ENCODE measurements around the gene UCN2. TPM values are rescaled to one million over a fixed set of nuclear protein-coding genes. Genes with fewer than 3 reads are reported as not detected.

The UCN2 gene
- total and polyA plus RNA-seq, 2 donors from 2014 or later = not detected

DNA sequence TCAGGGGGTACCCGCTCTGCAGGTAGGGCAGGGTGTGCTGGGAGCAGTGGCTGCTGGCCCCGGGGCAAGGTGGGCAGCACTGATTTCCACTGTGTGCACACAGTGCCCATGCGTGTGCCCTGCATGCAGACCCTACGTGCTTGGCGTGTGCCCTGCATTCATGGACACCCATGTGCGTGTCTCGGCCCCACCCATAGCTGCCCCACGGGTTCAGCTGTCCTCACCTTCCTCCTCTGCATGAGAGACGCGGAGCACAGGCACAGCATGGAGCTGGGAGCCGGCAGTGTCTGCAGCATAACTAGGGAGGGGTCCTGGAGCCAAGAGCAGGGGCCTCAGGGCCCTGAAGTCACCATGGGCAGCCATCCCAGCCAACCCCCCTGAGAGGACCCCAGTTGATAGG is 1.6 kb upstream of the UCN2 start:
- no peak for FAIRE-seq
- Histone ChIP-seq H3K27ac (ENCODE audit: low read depth in 2 of 2, low read length in 2 of 2) (no peak overlapping the region), H3K4me1 (ENCODE audit: control insufficient read depth in 2 of 3, insufficient read depth in 2 of 3, low read depth in 1 of 3, low read length in 3 of 3) (peaks cover 0 to 12% (median 2%) of the 10 kb centered on the region in 3 donors), H3K36me3 (ENCODE audit: control insufficient read depth in 2 of 3, insufficient read depth in 3 of 3, low read length in 3 of 3) (no peaks in the 10 kb centered on the region), H3K9ac (ENCODE audit: low read length in 3 of 3) (no peak overlapping the region), H3K4me3 (ENCODE audit: low read length in 3 of 3) (no peak overlapping the region), H3K9me3 (ENCODE audit: control insufficient read depth in 2 of 3, insufficient read depth in 1 of 3, low read length in 3 of 3) (no peaks in the 10 kb centered on the region), H3K27me3 (ENCODE audit: control insufficient read depth, insufficient read depth, low read length) (no peaks in the 10 kb centered on the region)
- intact Hi-C loops (cut with DNase I) = no loop called here
- TF ChIP-seq, protein P1, sequence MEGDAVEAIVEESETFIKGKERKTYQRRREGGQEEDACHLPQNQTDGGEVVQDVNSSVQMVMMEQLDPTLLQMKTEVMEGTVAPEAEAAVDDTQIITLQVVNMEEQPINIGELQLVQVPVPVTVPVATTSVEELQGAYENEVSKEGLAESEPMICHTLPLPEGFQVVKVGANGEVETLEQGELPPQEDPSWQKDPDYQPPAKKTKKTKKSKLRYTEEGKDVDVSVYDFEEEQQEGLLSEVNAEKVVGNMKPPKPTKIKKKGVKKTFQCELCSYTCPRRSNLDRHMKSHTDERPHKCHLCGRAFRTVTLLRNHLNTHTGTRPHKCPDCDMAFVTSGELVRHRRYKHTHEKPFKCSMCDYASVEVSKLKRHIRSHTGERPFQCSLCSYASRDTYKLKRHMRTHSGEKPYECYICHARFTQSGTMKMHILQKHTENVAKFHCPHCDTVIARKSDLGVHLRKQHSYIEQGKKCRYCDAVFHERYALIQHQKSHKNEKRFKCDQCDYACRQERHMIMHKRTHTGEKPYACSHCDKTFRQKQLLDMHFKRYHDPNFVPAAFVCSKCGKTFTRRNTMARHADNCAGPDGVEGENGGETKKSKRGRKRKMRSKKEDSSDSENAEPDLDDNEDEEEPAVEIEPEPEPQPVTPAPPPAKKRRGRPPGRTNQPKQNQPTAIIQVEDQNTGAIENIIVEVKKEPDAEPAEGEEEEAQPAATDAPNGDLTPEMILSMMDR (IDR thresholded peaks at IDR 0.05; ENCODE audit: borderline replicate concordance, extremely low read depth, insufficient read depth) = no peak
- no peak for DNase-seq

DNA sequence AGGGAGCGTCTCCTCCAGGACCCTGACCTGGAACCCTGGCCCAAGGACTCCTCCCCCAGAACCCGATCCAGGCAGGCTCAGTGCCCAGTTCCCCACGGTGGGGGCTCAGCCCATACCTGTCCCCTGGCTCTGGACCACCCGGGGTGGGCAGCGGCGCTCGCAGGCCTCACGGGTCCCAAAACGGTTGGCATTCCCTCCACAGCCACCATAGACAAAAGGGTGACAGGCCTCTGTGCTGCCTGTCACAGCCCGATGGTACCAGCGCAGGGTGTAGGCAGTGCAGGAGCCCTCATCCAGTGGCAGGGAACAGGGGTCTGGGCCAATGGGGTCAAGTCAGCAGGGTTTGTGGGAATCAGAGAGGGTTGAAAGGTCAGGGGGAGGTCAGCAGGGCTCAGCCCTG is 1.1 kb upstream of the UCN2 start:
- no peaks in the 10 kb centered on the region for H3K27me3 ChIP-seq (ENCODE audit: control insufficient read depth, insufficient read depth, low read length)
- H3K27ac ChIP-seq (ENCODE audit: low read depth in 2 of 2, low read length in 2 of 2) = no peak overlapping the region
- no peak for FAIRE-seq
- H3K4me1 ChIP-seq (ENCODE audit: control insufficient read depth in 2 of 3, insufficient read depth in 2 of 3, low read depth in 1 of 3, low read length in 3 of 3) = peaks cover 0 to 17% (median 2%) of the 10 kb centered on the region in 3 donors
- no peaks in the 10 kb centered on the region for H3K36me3 ChIP-seq (ENCODE audit: control insufficient read depth in 2 of 3, insufficient read depth in 3 of 3, low read length in 3 of 3)
- intact Hi-C loops (cut with DNase I) = no loop called here
- no peak overlapping the region for H3K9ac ChIP-seq (ENCODE audit: low read length in 3 of 3)
- no peak for DNase-seq
- TF ChIP-seq, protein P1 (IDR thresholded peaks at IDR 0.05; ENCODE audit: borderline replicate concordance, extremely low read depth, insufficient read depth) = no peak
- H3K4me3 ChIP-seq (ENCODE audit: low read length in 3 of 3) = no peak overlapping the region
- no peaks in the 10 kb centered on the region for H3K9me3 ChIP-seq (ENCODE audit: control insufficient read depth in 2 of 3, insufficient read depth in 1 of 3, low read length in 3 of 3)

DNA sequence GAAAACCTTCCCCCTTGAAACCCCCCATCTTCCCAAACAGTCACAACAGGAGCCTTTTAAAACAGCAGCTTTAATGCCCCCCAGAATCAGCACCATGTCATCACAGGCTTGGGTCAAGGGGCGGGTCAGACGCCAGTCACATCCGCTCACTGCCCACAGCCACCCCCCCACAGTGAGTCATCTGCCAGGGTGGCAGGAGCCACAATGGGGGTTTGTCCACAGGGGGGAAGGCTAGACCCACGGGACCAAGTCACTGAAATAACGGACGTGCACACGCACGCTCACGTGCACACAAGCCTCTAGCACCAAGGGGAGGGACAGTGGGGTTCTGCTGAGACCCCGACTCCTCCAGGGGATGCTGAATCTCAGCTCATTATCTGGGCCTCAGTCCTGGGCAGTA is 441 bp upstream of the UCN2 start:
- Histone ChIP-seq H3K9me3 (ENCODE audit: control insufficient read depth in 2 of 3, insufficient read depth in 1 of 3, low read length in 3 of 3) (no peaks in the 10 kb centered on the region), H3K36me3 (ENCODE audit: control insufficient read depth in 2 of 3, insufficient read depth in 3 of 3, low read length in 3 of 3) (no peaks in the 10 kb centered on the region), H3K9ac (ENCODE audit: low read length in 3 of 3) (no peak overlapping the region), H3K27ac (ENCODE audit: low read depth in 2 of 2, low read length in 2 of 2) (no peak overlapping the region), H3K27me3 (ENCODE audit: control insufficient read depth, insufficient read depth, low read length) (no peaks in the 10 kb centered on the region), H3K4me3 (ENCODE audit: low read length in 3 of 3) (no peak overlapping the region), H3K4me1 (ENCODE audit: control insufficient read depth in 2 of 3, insufficient read depth in 2 of 3, low read depth in 1 of 3, low read length in 3 of 3) (peaks cover 0 to 24% (median 2%) of the 10 kb centered on the region in 3 donors)
- DNase-seq (no peak), FAIRE-seq (no peak)
- TF ChIP-seq, protein P1 (IDR thresholded peaks at IDR 0.05; ENCODE audit: borderline replicate concordance, extremely low read depth, insufficient read depth) = no peak
- intact Hi-C loops (cut with DNase I) = no loop called here

All from kidney (tissue), 14 donors.